Measurements from ENCODE around the gene PHF20.

DNA sequence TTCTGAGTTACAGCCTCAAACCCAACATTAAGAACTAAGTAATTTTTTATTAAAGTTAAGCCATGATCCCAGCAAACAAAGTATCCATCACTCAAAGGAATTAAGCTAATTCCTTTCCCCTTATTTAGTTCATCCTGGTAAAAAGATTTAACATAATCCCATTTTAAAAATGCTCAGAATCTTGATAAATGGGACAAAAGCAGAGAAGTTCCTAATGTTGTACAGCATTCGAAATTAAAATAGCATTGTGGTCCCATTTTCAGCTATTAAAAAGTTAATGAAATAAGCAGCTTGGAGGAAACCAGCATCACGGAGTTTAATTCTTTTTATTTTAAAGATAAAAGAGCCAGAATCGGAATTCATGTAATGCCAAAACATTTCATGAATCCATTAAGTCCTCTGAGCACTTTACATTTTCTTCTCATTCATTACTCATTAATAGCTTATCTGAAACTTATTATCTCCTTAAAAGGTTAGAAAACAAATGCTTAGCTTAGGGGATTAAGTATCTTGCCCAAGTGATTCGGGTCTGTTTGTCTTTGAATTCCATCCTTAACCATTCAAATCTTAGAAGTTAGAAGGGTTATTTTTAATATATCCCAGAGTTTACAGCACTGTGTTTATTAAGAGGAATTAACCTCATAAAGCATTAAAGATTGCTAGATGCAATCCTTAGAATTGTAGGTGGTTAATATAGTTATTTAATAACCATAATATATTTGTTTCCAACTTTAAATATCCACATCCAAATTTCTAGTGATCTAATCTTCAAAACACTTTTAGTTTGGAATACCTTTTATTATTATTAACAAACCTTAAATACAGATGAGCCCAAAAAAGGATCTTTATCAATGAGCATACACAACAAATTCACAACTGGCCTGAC is 41.0 kb upstream of the PHF20 start:
- TF ChIP-seq, protein P1, sequence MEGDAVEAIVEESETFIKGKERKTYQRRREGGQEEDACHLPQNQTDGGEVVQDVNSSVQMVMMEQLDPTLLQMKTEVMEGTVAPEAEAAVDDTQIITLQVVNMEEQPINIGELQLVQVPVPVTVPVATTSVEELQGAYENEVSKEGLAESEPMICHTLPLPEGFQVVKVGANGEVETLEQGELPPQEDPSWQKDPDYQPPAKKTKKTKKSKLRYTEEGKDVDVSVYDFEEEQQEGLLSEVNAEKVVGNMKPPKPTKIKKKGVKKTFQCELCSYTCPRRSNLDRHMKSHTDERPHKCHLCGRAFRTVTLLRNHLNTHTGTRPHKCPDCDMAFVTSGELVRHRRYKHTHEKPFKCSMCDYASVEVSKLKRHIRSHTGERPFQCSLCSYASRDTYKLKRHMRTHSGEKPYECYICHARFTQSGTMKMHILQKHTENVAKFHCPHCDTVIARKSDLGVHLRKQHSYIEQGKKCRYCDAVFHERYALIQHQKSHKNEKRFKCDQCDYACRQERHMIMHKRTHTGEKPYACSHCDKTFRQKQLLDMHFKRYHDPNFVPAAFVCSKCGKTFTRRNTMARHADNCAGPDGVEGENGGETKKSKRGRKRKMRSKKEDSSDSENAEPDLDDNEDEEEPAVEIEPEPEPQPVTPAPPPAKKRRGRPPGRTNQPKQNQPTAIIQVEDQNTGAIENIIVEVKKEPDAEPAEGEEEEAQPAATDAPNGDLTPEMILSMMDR (IDR thresholded peaks at IDR 0.05) = no peak
- no peak for TF ChIP-seq POLR2A (IDR thresholded peaks at IDR 0.05)

Measured in esophagus squamous epithelium (tissue), 4 donors.